GM19397 (cell line): ENCODE results near the gene TMEM26.

Experiments used
- ATAC-seq: cut with Tn5 transposase; IDR thresholded peaks from one replicate; pipeline ENCODE4 v1.9.1; 2021; ENCODE audit warnings: mild to moderate bottlenecking, moderate library complexity; ENCODE audit not compliant: unreplicated experiment

Gene TMEM26

DNA sequence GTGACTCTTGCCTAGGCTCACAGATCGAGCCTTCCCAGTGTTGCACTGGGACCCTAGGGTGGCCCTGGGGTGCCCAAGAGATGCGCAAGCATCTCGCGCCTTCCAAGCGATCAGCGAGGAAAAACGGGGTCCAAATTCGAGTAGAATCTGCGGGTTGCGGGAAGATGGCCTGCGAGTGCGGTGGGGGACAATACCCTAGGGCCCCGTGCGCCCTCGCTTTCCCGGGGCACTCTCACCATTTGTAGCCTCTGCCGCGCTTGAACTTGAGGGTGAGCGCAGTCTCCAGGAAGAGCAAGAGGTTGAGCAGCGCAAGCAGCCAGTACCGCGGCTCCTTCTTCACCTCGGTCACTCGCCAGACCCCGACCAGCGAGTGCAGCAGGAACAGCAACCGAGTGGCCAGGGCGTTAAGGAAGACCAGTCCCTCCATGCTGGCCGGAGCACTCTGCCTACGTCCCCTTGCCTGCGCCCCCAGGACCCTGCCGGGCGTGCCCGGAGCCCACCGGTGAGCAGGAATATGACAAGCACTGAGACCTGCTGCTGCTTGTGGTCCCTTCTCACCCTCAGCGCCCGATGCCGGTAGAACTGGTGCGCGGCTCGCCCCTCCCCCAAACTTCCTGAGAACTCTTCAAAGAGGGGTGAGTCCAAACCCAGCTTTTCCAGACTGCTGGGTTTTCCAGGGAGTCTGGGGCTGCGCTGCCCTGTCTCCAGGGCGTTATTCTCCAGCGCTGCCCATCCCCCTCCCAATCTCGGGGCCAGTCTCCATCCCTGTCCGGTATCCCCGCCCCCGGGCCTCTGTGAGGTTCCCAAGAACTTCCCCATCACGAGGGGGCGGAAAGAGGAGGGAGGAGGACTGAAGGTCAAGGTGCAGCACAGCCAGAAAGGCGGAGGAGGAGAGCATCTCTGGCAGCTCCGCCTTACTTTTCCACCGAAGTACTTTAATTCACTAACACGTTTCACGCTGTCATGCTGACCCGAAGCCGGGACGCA is at the start of gene TMEM26:
TSS of gene TMEM26 (minus strand) at position 727 of the 987 bp plus-strand sequence. CDS start at position 427, 300 bp downstream.
- ATAC-seq, result no peak

DNA sequence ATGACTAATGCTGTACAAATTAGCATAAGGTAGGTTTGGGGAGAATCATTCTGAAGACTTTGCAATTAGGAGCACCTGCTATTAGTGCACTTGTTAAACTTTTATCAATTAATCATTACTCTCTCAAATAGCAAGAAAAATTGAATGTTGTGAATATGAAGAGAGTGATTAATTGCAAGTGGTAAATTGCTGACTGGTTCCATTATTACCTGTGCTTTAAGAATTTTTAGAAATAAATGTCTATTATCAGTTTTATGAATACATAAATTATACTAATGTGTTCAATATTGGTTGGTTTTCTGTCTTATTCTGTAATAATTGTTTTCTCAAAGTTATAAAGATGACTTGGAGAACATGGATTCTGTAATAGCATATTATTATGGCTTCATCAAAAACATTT is 47.3 kb upstream of the TMEM26 start:
- no peak for ATAC-seq

DNA sequence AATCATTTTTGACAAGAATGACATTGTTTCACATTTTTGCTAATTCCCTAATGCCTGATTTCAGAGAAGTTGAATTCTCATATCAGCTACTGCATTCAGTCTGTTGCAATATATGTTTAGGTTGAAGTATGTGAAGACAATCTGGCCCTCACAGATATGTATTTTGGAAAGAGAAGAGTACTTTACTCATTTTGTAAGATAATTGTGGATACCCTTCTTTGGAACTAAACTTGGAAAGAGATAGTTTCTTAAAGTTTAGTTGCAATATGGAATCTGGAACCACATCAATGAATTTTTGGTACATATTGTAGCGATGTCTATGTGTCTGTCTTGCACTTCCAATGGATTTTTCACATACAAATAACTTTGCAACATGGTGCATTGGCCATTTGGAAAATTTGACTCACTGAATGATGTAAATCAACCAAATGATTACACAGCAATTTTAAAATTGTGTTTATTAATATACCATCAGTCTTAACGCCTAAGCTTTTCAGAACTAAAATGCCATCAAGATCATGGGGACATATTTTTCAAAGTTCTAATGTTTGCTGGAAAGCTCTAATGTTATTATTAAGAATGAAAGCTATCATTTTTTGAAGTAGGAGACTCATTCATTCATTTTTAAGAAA is 39.3 kb upstream of the TMEM26 start:
- no peak for ATAC-seq

DNA sequence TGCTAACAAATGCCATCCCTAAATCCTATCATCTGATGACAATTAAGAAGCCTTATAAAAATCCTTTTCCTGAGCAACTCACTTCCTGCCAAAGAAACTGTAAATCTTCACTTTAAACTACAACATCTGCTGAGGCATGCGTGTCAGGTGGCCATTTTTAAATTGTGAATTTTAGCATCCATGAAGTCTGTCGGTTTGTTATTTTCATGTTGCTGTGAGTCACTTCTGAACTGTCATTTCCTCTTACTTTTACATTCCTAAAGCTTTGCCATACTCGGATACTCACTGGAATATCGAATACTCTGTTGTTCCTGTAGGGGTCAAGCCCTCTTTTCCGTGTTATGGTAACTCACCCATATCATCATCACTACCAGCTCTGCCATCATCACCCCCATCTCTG is 34.3 kb upstream of the TMEM26 start:
- ATAC-seq, result no peak

DNA sequence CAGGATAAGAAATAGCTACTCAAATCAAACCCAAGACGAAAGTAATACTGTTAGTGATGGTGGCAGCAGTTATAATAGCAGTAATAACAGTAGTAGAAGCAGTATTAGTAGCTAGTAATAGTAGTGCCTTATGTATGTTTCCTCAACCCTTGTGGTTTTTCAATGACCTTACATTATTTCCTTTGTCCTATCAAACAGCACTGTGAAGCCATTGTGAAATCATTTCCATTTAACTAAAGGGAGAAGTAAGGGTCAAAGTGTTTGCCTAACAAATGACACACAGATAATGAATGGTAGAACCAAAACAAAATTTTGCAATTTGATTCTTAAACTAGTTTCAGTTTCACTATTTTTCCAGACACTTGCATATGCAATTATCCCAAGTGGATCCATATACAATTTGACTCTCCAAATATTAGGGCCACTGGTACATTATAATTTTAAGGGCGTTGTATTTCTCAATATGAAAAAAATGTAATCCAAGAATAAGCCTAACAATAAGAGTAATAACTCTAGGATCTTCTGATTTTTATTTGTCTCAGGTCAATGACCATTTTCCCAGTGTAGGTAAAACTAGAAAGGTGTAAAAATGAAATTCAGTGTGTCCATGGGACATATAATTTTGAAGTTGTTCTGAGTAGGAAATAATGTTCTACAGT is 33.7 kb upstream of the TMEM26 start:
- no peak for ATAC-seq

DNA sequence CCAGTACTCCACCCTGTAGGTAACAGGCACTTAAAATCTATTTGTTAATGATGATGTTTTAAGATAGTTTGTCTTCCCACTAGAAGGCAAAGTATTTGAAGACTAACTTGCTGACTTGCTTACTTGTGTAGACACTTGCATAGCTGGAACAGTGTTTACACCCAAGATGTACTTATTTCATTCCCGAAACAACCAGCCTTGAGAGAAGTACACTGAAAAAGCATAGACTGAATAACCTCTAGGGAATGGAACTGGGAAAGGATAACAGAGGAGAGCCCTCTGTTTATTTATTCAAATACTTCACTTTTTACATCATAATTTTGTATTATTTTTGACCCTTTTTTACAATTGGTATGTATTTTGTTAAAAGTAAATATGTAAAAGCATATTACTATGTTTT is 33.1 kb upstream of the TMEM26 start:
- ATAC-seq, result no peak

DNA sequence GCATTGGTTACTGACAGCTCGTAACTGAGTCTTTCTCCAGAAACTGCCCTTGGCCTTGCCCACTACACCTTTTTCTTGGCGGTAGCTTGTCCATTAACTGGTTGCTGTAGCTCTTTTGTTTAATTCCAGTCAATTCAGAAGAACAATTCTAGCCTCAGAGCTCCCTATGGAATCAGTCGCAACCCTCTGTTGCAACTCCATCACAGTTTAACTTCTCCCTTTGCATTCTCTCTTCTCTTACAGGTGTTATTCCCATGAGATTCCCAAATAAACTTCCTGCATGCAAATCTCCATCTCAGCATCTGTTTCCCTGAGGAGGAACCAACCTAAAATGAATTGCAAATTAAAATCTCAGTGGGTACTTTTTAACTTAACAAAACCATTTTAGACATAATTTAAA is 28.4 kb upstream of the TMEM26 start:
- ATAC-seq, result no peak

DNA sequence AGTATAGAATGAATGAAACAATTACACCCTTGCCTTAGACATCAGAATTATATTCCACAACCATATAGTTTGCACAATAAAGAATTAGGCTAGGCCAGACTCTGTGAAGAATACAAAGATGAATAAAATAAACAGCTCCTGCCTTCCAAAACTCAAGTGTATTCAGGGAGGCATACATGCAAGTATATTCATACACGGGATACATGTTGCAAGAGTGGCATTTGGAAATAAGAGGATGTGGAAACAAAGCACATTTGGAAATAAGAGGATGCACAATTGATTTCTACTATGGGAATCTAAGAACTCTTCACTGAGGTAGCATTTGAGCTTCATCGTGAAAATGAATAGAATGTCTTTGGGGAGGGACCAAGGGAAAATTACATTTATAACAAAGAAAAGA is 27.0 kb upstream of the TMEM26 start:
- ATAC-seq, result no peak

DNA sequence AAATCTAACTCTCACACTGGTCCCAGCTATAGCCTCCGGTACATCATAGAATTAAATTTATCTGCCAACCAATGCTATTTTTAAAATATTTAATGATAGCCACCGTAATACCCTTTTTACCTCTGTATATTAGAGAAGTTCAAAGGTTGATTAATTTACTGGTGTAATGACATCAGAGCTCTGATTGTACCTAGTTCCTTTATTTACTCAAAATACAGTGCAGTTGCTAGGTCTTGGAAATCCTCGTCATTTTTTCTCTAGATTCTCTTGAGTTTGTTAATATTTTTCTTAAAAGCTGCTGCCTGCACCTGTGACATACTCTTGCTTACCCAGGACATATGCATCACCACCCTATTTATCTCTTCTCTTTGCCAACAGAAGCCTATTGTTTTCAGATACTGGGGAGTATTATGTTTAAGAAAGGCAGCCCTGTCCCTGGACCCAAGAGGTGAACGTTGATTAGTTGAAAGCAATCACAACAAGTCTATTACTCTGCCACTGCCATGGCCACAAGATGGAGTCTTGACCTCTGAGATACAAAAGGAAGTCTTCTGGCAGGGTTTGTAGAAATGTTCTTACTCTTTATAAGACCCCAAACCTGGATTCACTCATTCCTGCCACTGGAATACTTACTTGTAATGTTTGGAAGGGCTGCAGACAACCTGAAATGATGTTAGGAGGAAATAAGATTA is 25.6 kb upstream of the TMEM26 start:
- ATAC-seq, result no peak

DNA sequence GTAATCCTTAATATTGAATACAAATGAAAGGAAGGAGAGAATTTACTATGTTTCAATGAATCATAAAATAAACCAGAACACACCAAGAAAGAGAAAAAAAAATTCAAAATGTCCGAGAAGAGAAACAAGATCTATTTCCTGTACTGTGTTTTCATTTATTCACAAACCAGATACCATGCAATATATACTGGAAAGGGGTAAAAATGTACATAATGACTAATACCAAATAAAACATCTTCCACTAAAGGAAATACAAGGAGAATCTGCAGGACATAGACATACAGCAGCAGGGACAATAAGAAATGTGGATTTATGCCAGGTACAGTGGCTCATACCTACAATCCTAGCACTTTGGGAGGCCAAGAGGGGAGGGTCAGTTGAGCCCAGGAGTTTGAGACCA is 24.3 kb upstream of the TMEM26 start:
- ATAC-seq, result no peak

DNA sequence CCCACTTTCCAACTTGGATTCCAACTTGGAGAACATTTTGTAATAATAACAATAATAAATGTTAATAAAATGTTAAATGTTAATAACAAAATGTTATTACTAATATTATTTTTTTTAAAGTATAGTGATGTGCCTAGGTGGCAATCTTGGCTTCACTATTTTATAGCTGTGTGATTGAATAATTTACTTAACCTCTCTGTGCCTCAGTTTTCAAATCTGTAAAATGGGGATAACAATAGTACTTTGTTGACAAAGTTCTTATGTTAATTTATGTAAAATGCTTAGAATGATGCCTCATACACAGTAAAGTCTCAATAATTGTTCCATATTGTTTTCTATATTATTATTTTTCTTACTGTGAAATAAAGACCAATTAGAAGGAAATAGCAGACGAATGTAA is 23.3 kb upstream of the TMEM26 start:
- ATAC-seq, result no peak

DNA sequence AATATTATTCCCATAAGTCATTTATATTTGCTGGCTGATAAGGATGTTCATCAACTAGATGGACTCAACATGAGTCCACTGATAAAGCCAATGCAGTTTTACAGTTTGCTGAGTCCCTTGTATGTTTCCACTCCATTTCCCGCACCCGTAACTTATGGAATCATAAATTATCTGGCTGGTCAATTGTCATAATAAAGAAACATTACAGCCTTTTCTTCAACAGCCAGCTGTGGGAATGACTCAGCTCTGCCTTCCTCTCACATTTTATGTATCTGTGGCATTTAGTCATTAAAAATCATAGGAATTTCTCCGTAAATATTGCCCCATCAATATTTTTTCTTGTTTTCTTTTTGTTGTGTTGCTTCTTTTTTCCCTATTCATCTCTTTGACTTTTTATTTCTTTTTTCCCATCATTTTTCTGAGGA is 22.3 kb upstream of the TMEM26 start:
- ATAC-seq, result no peak

DNA sequence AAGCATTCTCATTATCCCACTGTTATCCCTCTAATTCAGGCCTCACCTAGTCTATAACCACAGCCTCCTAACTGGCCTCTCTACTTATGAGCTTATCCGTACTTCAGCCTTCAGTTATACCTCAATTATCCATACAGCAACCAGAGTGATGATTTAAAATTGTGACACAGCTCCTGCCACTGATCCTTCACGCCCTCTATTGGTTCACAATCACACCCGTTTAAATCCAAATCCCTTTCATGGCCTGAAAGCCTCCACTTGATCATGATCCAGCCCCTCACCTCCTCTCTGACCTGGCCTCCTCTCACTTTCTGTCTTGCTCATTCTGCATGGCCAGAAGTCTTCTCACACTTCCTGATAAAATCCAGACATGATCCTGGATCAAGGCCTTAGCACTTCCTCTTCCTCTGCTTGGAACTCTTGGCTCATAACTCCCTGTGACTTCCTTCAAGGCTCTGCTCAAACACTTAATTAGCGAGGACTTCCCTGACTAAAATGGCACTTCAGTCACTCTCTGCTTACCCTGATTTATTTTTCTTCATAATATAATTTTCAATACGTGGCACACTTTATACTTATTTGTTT is 19.0 kb upstream of the TMEM26 start:
- ATAC-seq, result no peak

DNA sequence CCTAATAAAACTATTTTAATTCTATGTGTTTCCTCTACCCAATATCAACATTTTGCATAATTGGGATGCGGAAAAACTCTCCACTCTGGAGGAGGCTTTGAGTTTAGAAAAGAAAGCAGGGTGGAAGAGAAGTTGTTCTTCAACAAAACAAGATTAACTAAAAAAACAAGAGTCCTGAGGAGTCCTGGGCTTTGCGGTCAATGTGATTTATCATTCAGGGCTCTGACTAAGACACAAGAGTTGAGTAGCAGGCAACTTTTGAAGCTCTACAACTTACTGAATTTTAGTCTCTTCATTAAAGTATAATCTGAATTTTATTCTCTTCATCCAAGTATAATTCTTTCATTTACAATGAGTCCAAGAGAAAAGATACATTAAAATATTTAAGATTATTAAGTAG is 18.3 kb upstream of the TMEM26 start:
- no peak for ATAC-seq

DNA sequence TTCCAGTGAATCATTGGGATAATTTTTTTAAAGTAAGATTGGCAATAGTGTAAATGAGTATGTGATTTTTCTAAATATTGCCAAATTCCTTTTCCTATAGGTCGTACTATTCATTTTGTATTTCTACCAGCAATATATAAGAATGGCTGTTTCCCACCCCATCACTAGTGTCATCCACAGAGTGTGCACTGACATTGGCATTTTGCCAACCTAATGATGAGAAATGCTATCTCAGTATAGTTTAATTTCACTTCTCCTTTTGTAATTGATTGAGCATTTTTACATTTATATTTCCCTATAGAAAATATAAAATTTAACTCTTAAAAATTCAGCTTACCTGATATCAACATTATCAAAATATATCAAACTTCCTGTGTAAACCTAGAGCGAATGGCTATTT is 17.6 kb upstream of the TMEM26 start:
- ATAC-seq, result no peak

DNA sequence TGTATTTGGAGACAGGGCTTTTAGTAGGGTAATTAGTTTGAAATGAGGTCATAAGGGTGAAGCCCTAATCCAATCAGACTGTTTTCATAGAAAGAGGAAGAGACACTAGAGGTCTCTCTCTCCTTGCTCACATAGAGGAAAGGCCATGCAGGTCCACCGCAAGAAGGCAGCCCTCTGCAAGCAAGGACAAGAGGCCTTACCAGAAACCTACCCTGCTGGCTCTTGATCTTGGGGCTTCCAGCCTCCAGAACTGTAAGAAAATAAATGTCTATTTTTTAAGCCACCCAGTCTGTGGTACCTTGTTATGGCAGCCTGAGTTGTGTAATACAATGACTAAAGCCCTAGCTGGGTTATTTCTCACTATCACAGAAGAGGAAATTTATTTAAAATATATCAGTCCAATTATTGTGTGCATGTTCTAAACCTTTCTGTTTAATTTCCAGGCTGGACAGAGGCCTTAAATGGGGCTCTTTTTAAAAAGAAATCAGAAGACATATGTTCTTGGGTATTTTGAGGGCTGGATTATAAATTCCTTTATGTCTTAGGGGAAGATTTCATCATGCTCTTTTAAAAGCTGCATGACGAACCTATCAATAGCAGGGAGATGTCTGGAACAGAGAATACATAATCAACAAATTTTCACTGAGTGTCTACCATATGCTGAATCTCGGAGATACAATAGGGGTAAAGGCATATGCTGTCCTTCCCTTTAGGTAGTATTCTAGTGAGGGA is 12.9 kb upstream of the TMEM26 start:
- no peak for ATAC-seq

DNA sequence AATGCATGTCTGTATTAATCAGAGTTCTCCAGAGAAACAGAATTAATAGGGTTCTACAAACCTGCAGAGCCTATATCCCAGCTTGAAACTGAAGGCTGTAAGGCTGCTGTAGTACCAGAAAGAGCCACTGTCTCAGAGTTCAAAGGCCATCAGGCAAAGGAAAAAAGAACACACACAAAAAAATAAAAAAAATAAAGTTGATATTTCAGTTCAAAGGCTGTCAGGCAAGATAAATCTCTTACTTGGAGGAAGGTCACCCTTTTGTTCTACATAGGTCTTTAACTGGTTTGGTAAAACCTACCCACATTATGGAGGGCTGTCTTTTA is 12.0 kb upstream of the TMEM26 start:
- no peak for ATAC-seq

DNA sequence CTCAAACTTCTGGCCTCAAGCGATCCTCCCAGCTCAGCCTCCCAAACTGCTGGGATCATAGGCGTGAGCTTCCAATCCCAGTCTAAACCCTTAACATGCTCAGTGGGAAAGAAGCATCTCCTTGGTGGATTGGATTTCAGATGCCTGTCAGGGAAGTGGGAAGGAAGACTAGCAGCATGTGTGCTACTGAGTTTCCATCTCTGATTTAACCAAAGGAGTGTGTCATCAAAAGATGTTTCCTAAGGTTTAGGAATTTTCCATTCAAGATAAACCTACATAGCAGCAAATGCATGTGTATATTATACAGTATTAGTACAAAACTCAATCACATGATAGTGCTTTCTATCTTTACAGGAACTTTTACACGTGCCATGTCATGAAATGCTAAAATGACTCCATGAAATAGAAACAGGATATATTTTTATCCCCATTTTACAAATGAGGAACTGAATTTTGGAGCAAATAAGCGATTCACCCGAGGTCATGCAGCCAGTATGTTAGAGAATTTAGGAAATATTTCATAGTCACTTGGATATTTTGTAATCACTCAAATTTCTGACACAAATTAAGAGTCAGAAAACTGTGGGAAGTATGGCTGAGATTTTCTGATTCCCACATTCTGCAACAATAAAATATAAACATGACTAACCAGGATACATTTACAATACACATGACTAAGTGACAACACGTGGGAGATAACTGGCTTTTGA is 11.4 kb upstream of the TMEM26 start:
- no peak for ATAC-seq

DNA sequence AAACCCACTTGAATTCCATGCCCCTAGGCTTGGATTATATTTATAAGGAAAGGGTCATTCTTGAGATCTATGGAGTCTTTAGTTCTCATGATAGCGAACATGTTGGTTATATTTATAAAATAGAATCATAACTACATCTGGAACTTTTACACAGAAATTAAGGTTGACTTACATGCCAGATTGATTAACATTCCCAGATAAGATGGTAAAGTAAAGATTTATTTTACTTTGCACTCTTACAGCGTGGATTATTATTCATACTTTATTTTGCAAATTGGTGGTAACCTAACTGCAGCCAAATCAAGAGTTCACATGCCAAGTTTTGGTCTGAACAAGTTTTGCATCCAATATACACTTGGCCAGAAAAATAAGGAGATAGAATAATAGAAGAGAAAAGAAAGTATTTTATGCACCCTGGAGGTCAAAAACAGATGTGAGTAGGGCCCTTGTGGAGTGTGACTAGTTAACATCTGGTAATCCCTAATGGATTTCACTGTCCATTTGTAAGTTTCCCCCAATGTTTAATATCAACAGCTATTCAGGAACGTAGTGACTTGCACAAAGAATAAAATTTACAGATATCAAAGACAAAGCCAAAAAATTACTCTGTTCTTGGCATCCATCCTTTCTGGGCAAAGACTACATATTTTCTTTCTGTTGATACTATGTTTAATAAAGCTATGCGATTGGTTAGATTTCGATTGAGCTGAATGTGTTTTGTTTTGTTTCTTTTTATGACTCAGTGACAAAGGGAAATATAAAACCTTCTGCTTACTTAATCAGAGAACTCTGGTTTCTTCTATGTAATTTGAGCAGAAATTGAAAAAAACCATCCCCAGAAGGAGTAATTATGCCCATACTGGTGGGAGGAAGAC is 10.1 kb upstream of the TMEM26 start:
- no peak for ATAC-seq
